H9 (cell line): ENCODE results near the gene DDTL. TPM values are rescaled to one million over a fixed set of nuclear protein-coding genes. Genes with fewer than 3 reads are reported as not detected.
"Not testable (repeated sequence)": the region's sequence is repeated elsewhere in the genome, so short reads cannot be mapped to it uniquely, and the experiment has no call there.

Experiments used
- DNase-seq: peaks from one replicate; pipeline ENCODE4 v3.0.0-alpha.2; 2017
- H2AFZ ChIP-seq: one replicate; pipeline ENCODE4 v1.6.1; 2013; ENCODE audit warnings: mild to moderate bottlenecking, low read length, control low read depth, moderate library complexity
- H2AK5ac ChIP-seq: 2 replicates; pipeline ENCODE4 v1.6.1; 2013; ENCODE audit warnings: low read length, control low read depth, mixed read lengths; ENCODE audit not compliant: insufficient read length
- H2BK120ac ChIP-seq: one replicate; pipeline ENCODE4 v1.6.1; 2013; ENCODE audit warnings: low read depth, mild to moderate bottlenecking, low read length, control low read depth, inconsistent platforms; ENCODE audit not compliant: poor library complexity, severe bottlenecking
- H2BK12ac ChIP-seq: 2 replicates; pipeline ENCODE4 v1.6.1; 2013; ENCODE audit warnings: low read length, control low read depth, mixed read lengths, low read depth; ENCODE audit not compliant: insufficient read length
- H2BK15ac ChIP-seq: 2 replicates; pipeline ENCODE4 v1.6.1; 2013; ENCODE audit warnings: low read depth, low read length, control low read depth
- H2BK20ac ChIP-seq: one replicate; pipeline ENCODE4 v1.6.1; 2013; ENCODE audit warnings: low read depth, mild to moderate bottlenecking, low read length, control low read depth, inconsistent platforms; ENCODE audit not compliant: poor library complexity, severe bottlenecking
- H2BK5ac ChIP-seq: 2 replicates; pipeline ENCODE4 v1.6.1; 2013; ENCODE audit warnings: low read length, control low read depth, mixed read lengths; ENCODE audit not compliant: insufficient read length
- H3K14ac ChIP-seq: 2 replicates; pipeline ENCODE4 v1.6.1; 2013; ENCODE audit warnings: low read length, control low read depth; ENCODE audit not compliant: insufficient read depth
- H3K18ac ChIP-seq: 2 replicates; pipeline ENCODE4 v1.6.1; 2013; ENCODE audit warnings: low read depth, mild to moderate bottlenecking, mixed read lengths, low read length, control low read depth; ENCODE audit not compliant: insufficient read length
- H3K23ac ChIP-seq: 2 replicates; pipeline ENCODE4 v1.6.1; 2013; ENCODE audit warnings: low read length, control low read depth, mixed read lengths, low read depth; ENCODE audit not compliant: insufficient read length
- H3K23me2 ChIP-seq: 2 replicates; pipeline ENCODE4 v1.6.1; 2013; ENCODE audit warnings: low read depth, mild to moderate bottlenecking, mixed read lengths, low read length, control low read depth; ENCODE audit not compliant: insufficient read length, poor library complexity, severe bottlenecking
- H3K27ac ChIP-seq: 2 replicates; pipeline ENCODE4 v1.5.1; 2013; ENCODE audit warnings: low read length, control low read depth, mixed read lengths, low read depth; ENCODE audit not compliant: insufficient read length
- H3K27me3 ChIP-seq: 2 replicates; pipeline ENCODE4 v1.6.1; 2013; ENCODE audit warnings: low read length, control low read depth, inconsistent platforms; ENCODE audit not compliant: insufficient read depth
- H3K4ac ChIP-seq: 2 replicates; pipeline ENCODE4 v1.6.1; 2013; ENCODE audit warnings: low read depth, mild to moderate bottlenecking, control low read depth, inconsistent platforms, low read length, moderate library complexity
- H3K4me1 ChIP-seq: 2 replicates; pipeline ENCODE4 v1.6.1; 2013; ENCODE audit warnings: low read length, control low read depth, inconsistent platforms; ENCODE audit not compliant: insufficient read depth
- H3K4me2 ChIP-seq: 2 replicates; pipeline ENCODE4 v1.6.1; 2013; ENCODE audit warnings: low read length, control low read depth, mixed read lengths; ENCODE audit not compliant: insufficient read length, insufficient read depth
- H3K56ac ChIP-seq: 2 replicates; pipeline ENCODE4 v1.6.1; 2013; ENCODE audit warnings: low read depth, mild to moderate bottlenecking, mixed read lengths, low read length, control low read depth; ENCODE audit not compliant: insufficient read length
- H3K79me1 ChIP-seq: 2 replicates; pipeline ENCODE4 v1.6.1; 2013; ENCODE audit warnings: low read depth, mild to moderate bottlenecking, moderate library complexity, low read length, control low read depth, inconsistent platforms; ENCODE audit not compliant: insufficient read depth, poor library complexity, severe bottlenecking
- H3K79me2 ChIP-seq: 2 replicates; pipeline ENCODE4 v1.6.1; 2013; ENCODE audit warnings: low read length, control low read depth, inconsistent platforms; ENCODE audit not compliant: insufficient read depth
- H3K9ac ChIP-seq: 2 replicates; pipeline ENCODE4 v1.6.1; 2013; ENCODE audit warnings: low read length, control low read depth, mixed read lengths; ENCODE audit not compliant: insufficient read length; ENCODE audit errors: extremely low read depth
- H3K9me3 ChIP-seq: one replicate; pipeline ENCODE4 v1.6.1; 2013; ENCODE audit warnings: low read depth, low read length, inconsistent platforms; ENCODE audit not compliant: control insufficient read depth
- H3T11ph ChIP-seq: one replicate; pipeline ENCODE4 v1.6.1; 2013; ENCODE audit warnings: mild to moderate bottlenecking, low read length, control low read depth, inconsistent platforms
- H4K20me1 ChIP-seq: one replicate; pipeline ENCODE4 v1.6.1; 2013; ENCODE audit not compliant: control insufficient read depth, insufficient read length, insufficient read depth
- H4K5ac ChIP-seq: 2 replicates; pipeline ENCODE4 v1.6.1; 2013; ENCODE audit warnings: low read depth, mild to moderate bottlenecking, mixed read lengths, low read length, control low read depth; ENCODE audit not compliant: insufficient read length
- H4K8ac ChIP-seq: replicated peaks from 2 replicates; pipeline ENCODE4 v1.6.1; 2013; ENCODE audit warnings: low read length, control low read depth, mixed read lengths, low read depth; ENCODE audit not compliant: insufficient read length
- H4K91ac ChIP-seq: 2 replicates; pipeline ENCODE4 v1.6.1; 2013; ENCODE audit warnings: low read depth, mild to moderate bottlenecking, moderate library complexity, mixed read lengths, low read length, control low read depth; ENCODE audit not compliant: insufficient read length
- H3K27ac Mint-ChIP-seq, 3 experiments: 2 replicates in 2 of 3; 3 replicates in 1 of 3; pipeline ENCODE4 v1.8.0; 2020 to 2021; ENCODE audit warnings: mixed read lengths in 3 of 3, mild to moderate bottlenecking in 1 of 3, moderate library complexity in 1 of 3
- H3K27me3 Mint-ChIP-seq: 2 replicates; pipeline ENCODE4 v1.8.0; 2021; ENCODE audit warnings: low read depth, mild to moderate bottlenecking, moderate library complexity, mixed read lengths
- H3K36me3 Mint-ChIP-seq, 3 experiments: 2 replicates in 2 of 3; 3 replicates in 1 of 3; pipeline ENCODE4 v1.8.0; 2020 to 2021; ENCODE audit warnings: low read depth in 3 of 3, mixed read lengths in 3 of 3; ENCODE audit not compliant: insufficient read depth in 1 of 3
- H3K4me1 Mint-ChIP-seq, 2 experiments: 2 replicates each; pipeline ENCODE4 v1.8.0; 2020; ENCODE audit warnings: mixed read lengths in 2 of 2
- H3K4me3 Mint-ChIP-seq, 2 experiments: 2 replicates in 1 of 2; 3 replicates in 1 of 2; pipeline ENCODE4 v1.8.0; 2020 to 2021; ENCODE audit warnings: mild to moderate bottlenecking in 2 of 2, mixed read lengths in 2 of 2, moderate library complexity in 1 of 2
- H3K9me3 Mint-ChIP-seq, 2 experiments: 2 replicates in 1 of 2; 3 replicates in 1 of 2; pipeline ENCODE4 v1.8.0; 2020; ENCODE audit warnings: mild to moderate bottlenecking in 2 of 2, mixed read lengths in 2 of 2, moderate library complexity in 1 of 2
- WGBS: extraction: QIAGEN DNeasy Blood & Tissue Kit; methylation state at CpG from one replicate; pipeline ENCODE4 v1.1.7; 2013; ENCODE audit warnings: missing lambda C conversion rate, low lambda C conversion rate, mixed read lengths; ENCODE audit not compliant: insufficient read length; ENCODE audit errors: extremely low coverage; 5-methylcytosine and 5-hydroxymethylcytosine counted together
- total RNA-seq: library from RNA; stranded (reverse); gene quantifications from 2 replicates; pipeline ENCODE4 v1.2.1, GENCODE V29; 2021

Gene DDTL
- total RNA-seq, 1 experiment from 2014 or later, result not detected

- not testable (repeated sequence) for H3K9me3 Mint-ChIP-seq, H2BK120ac ChIP-seq, DNase-seq, H3K4me2 ChIP-seq, H3K9ac ChIP-seq, H4K20me1 ChIP-seq, H3K18ac ChIP-seq, H3K4me3 Mint-ChIP-seq, H4K8ac ChIP-seq, H2AFZ ChIP-seq, H3T11ph ChIP-seq, H3K4me1 ChIP-seq, H3K27me3 ChIP-seq, H3K4me1 Mint-ChIP-seq, H3K27ac Mint-ChIP-seq, H3K27ac ChIP-seq, H3K36me3 Mint-ChIP-seq, H3K23ac ChIP-seq, H3K79me1 ChIP-seq, H2BK15ac ChIP-seq, H3K79me2 ChIP-seq, H2BK20ac ChIP-seq, H4K5ac ChIP-seq, H3K27me3 Mint-ChIP-seq, H2BK5ac ChIP-seq, H3K9me3 ChIP-seq, H2AK5ac ChIP-seq, H4K91ac ChIP-seq, H3K56ac ChIP-seq, H3K23me2 ChIP-seq, H3K4ac ChIP-seq, H3K14ac ChIP-seq, H2BK12ac ChIP-seq
- WGBS, result no CpG with 5 or more reads among the region's 3 CpGs
Measured at GRCh38 chr22:23947391-23947790, 19.3 kb upstream of the DDTL start.

GRCh38 chr22:23949764-23950163 is 16.9 kb upstream of the DDTL start:
- not testable (repeated sequence) for H2BK20ac ChIP-seq, H3K79me1 ChIP-seq, H3K9ac ChIP-seq, H3K4me2 ChIP-seq, H2AFZ ChIP-seq, H3K9me3 Mint-ChIP-seq, H3K27me3 ChIP-seq, H2AK5ac ChIP-seq, H3K4ac ChIP-seq, H2BK5ac ChIP-seq, DNase-seq, H3K4me3 Mint-ChIP-seq, H4K91ac ChIP-seq, H3K23ac ChIP-seq, H3T11ph ChIP-seq, H3K23me2 ChIP-seq, H3K4me1 ChIP-seq, H2BK15ac ChIP-seq, H4K8ac ChIP-seq, H3K9me3 ChIP-seq, H3K27ac ChIP-seq, H3K56ac ChIP-seq, H4K5ac ChIP-seq, H3K36me3 Mint-ChIP-seq, H2BK12ac ChIP-seq, H3K79me2 ChIP-seq, H2BK120ac ChIP-seq, H3K18ac ChIP-seq, H3K27ac Mint-ChIP-seq, H4K20me1 ChIP-seq, H3K27me3 Mint-ChIP-seq, H3K14ac ChIP-seq
- WGBS, result no CpG with 5 or more reads among the region's 18 CpGs
- H3K4me1 Mint-ChIP-seq, result peaks cover 18 to 19% of the 10 kb centered on the region in 2 experiments
